GM12874 (cell line): ENCODE data around the gene ATP1B1.

Source experiments
- TF ChIP-seq, protein P1 (sequence below): IDR thresholded peaks from 2 replicates; pipeline ENCODE4 v1.5.1; 2011; ENCODE audit warnings: low read depth, mild to moderate bottlenecking, control low read depth, low read length, moderate library complexity; ENCODE audit not compliant: insufficient read depth

ATP1B1 gene

DNA sequence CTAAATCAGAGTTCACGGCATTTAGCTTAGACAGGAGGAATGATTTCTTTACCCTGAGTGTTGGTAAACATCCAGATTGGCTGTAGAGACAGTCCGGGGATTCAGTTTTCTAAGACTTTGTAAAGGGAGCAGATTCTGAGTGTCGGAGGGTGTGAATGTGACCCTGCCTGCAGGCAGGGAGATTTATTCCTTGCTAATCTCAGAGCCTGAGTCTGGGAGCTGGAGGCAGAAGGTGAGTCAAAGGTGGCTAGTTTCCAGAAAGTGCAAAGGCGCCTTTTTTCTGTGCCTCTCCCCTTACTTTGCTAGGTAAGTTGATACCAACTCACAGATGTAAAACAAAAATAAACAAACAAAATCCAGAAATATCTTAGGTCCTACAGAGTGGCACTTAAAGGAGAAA is 11.7 kb downstream of the ATP1B1 start:
- TF ChIP-seq, protein P1, sequence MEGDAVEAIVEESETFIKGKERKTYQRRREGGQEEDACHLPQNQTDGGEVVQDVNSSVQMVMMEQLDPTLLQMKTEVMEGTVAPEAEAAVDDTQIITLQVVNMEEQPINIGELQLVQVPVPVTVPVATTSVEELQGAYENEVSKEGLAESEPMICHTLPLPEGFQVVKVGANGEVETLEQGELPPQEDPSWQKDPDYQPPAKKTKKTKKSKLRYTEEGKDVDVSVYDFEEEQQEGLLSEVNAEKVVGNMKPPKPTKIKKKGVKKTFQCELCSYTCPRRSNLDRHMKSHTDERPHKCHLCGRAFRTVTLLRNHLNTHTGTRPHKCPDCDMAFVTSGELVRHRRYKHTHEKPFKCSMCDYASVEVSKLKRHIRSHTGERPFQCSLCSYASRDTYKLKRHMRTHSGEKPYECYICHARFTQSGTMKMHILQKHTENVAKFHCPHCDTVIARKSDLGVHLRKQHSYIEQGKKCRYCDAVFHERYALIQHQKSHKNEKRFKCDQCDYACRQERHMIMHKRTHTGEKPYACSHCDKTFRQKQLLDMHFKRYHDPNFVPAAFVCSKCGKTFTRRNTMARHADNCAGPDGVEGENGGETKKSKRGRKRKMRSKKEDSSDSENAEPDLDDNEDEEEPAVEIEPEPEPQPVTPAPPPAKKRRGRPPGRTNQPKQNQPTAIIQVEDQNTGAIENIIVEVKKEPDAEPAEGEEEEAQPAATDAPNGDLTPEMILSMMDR, result no peak

DNA sequence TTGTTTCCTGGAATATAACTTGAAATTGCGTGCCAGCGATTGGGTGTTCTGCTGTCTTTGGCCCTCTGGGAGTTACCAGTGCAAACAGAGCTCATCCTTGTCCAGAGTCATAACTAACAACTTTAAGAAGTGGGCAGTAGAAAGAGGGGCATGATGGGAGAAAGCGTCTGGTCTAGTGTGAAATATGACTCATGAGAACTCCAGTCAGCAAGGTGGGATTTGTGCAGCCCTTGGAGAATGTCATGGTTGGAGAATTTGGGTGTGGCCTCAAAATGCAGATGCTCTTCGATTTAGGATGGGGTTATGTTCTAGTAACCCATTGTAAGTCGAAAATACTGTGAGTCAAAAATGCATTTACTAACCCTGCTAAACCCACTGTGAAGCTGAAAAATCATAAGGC is 12.9 kb downstream of the ATP1B1 start:
- TF ChIP-seq, protein P1, result no peak

DNA sequence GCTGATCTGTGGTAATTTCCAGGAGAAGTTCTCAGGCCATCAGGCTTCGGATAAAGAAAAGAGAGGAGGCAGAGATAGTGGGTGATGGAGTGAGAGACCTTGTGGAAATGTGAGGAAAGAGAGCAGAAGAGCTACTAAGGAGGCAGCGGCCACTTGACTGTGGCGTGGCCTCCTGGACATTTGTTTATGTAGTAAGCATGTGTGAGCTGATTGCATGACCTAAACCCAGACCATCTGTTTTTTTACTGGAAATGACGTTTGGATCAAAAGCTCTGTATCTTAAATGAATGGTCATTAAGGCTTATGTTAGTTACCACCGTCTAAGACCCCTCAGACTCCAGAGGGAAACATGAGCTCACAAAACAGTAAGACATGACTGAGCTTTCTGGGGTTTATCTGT is 13.6 kb downstream of the ATP1B1 start:
- TF ChIP-seq, protein P1, result no peak

DNA sequence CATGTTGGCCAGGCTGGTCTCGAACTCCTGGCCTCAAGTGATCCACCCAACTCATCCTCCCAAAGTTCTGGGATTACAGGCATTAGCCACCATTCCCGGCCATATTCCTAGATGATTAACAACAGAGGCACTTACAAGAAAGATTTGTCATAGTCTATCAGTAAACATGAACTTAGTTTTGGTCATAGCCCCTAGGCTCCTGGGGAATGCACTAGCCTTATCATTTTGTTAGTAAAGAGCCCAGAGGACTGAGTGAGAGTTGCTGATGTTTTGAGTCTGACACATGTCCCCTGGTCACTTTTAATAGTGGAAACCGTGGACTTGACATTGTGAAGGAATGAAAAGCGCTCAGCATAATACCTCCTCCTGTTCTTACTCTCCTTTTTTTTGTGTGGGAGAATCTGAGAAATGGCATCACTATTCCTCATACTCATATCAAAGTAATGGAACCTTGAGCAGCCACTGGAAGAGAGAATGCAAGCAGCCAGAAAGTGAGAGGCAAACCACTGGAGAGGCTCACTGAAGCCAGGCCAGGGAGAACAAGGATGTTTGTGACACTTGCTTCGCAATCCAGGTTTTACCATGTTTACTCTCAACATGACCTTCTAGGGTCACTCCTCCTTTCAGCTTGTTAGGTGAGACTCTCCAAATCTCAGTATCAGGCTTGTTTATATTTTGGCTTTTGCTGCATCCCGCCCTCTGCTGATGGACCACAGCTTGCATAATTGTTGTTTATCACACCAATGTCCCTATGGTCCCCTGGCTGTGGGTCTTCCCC is 14.8 kb downstream of the ATP1B1 start:
- TF ChIP-seq, protein P1, result no peak

DNA sequence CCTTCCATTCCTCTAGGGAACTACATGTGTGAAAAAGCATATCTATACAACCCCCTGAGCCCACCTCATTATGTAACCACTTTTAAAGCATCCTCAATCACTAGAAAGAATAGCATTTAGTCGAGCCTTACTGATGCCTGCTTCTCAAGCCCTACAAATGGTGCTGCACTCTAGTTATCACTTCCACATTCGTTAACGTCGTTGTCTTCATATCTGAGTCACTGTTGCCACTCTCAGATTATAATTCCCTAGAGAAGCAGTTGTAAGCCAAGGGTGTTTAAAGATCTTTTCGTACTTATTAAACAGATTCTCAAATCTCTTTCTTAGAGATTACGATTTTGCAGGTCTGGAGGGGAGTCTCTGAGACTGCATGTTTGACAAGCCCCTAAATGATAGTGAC is 16.5 kb downstream of the ATP1B1 start:
- TF ChIP-seq, protein P1, result no peak

DNA sequence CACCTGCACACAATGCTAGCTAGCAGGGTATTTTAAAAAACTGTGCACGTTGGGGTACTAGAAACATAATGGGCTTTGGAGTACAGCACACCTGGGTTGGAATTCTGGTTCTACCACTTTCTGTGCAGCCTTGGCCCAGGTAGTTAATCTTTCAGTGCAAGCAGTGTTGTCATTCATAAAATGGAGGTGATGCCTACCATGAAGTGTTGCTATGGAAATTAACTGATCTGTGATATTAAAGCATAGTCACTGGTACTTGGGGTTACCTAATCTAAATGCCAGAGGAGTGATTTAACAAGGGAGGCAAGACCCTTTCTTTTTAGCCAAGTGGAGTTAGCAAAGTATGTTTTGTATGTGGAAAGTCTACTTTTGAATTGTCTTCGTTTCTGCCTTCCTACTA is 18.0 kb downstream of the ATP1B1 start:
- TF ChIP-seq, protein P1, result no peak

DNA sequence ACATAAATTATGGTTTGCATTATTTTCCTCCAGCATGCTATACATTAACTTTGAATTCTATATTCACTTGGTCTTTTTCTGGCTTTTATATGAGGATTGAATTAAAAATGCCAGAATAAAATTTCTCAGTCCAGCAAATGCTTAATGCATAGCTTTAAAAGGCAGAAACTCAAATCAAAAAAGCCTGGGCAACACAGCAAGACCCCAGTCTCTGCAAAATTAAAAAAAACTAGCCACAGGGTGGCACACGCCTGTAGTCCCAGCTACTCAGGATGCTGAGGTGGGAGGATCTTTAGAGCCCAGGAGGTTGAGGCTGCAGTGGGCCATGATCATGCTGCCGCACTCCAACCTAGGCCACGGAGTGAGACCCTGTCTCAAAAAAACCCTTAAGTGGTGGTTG is 19.8 kb downstream of the ATP1B1 start:
- TF ChIP-seq, protein P1, result no peak
